ENCODE data around the gene SLC2A9. TPM values are rescaled to one million over a fixed set of nuclear protein-coding genes. Genes with fewer than 3 reads are reported as not detected.

Gene SLC2A9
- total RNA-seq, 1 donor from 2014 or later = 6.2 TPM

- H3K4me1 ChIP-seq = no peaks in the 10 kb centered on the region
- no peak overlapping the region for H3K27ac ChIP-seq
- H3K36me3 ChIP-seq = no peaks in the 10 kb centered on the region
- no peak overlapping the region for H3K4me3 ChIP-seq
- DNase-seq (ENCODE audit: low spot score in 2 of 2) = no peak
- no peaks in the 10 kb centered on the region for H3K9me3 ChIP-seq
- H3K27me3 ChIP-seq = no peaks in the 10 kb centered on the region
- intact Hi-C loops (cut with DNase I) = no loop called here
- TF ChIP-seq, protein P1, sequence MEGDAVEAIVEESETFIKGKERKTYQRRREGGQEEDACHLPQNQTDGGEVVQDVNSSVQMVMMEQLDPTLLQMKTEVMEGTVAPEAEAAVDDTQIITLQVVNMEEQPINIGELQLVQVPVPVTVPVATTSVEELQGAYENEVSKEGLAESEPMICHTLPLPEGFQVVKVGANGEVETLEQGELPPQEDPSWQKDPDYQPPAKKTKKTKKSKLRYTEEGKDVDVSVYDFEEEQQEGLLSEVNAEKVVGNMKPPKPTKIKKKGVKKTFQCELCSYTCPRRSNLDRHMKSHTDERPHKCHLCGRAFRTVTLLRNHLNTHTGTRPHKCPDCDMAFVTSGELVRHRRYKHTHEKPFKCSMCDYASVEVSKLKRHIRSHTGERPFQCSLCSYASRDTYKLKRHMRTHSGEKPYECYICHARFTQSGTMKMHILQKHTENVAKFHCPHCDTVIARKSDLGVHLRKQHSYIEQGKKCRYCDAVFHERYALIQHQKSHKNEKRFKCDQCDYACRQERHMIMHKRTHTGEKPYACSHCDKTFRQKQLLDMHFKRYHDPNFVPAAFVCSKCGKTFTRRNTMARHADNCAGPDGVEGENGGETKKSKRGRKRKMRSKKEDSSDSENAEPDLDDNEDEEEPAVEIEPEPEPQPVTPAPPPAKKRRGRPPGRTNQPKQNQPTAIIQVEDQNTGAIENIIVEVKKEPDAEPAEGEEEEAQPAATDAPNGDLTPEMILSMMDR (IDR thresholded peaks at IDR 0.05) = no peak
Measured at GRCh38 chr4:9825049-9825448, 196.2 kb downstream of the SLC2A9 start.

GRCh38 chr4:9820343-9820742, 201.0 kb downstream of the SLC2A9 start:
- no peak overlapping the region for H3K4me3 ChIP-seq
- TF ChIP-seq, protein P1 (IDR thresholded peaks at IDR 0.05) = no peak
- intact Hi-C loops (cut with DNase I) = no loop called here

DNA sequence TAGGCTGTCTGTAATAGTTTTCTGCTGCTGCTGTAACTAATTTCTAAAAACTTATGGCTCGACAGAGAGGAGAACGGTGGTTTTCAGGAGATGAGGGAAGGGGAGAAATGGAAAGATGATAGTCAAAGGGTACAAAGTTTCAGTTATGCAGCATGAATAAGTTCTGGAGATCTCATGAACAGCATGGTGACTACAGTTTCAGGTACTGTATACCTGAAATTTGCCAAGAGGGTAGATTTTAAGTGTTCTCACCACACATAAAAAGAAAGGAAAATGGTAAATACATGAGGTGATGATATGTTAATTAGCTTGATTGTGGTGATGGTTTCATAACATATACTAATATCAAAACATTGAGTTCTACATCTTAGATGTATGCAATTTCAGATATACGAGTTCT, 205.0 kb downstream of the SLC2A9 start:
- no peak overlapping the region for H3K4me3 ChIP-seq
- DNase-seq (ENCODE audit: low spot score in 2 of 2) = no peak
- intact Hi-C loops (cut with DNase I) = no loop called here
- TF ChIP-seq, protein P1 (IDR thresholded peaks at IDR 0.05) = no peak
- no peaks in the 10 kb centered on the region for H3K9me3 ChIP-seq
- no peaks in the 10 kb centered on the region for H3K27me3 ChIP-seq
- H3K36me3 ChIP-seq = no peaks in the 10 kb centered on the region
- H3K4me1 ChIP-seq = no peaks in the 10 kb centered on the region
- H3K27ac ChIP-seq = no peak overlapping the region

More at GRCh38 chr4:9820343-9820742, 201.0 kb downstream of the SLC2A9 start:
- Histone ChIP-seq H3K27me3 (no peaks in the 10 kb centered on the region), H3K27ac (no peak overlapping the region), H3K36me3 (no peaks in the 10 kb centered on the region), H3K4me1 (no peaks in the 10 kb centered on the region), H3K9me3 (no peaks in the 10 kb centered on the region)
- DNase-seq (ENCODE audit: low spot score in 2 of 2) = no peak

DNA sequence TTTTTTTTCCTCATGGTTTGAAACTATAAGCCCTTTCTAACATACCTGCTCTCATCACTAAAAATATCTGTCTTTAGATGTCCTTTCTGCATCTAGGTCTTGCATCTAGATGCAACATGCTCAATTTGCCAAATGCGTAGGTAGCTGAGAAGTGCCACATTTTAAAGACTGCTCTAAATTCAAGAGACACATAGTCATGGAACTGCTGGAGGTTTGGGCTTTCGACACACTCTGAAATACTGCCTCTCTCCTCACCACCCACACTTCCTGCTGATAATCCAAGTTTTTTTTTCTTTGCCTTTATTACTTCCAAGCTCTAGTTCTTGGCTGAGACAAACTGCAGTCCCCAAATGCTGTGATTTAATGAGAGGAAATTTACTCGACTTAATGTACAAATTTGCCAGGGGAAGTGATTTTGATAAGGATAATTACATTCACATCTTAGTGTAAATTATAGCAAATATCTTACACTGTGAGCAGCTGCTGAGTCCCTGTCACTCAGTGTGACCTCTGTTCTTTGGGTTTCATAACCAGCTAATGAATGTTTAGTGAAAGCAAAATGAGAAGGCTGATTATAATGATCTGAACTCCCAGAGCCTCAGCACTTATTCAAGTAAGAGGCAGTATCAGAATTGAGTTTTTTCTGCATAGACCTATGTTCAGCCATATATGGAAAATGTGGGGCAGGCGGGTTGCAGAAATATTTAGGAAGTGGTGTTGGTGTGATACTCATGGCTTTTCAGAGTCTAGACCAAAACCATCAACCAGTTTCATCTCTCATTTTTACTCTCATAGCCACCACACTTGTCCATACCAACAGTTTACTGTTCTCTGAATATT, 208.6 kb downstream of the SLC2A9 start:
- Histone ChIP-seq H3K4me1 (no peaks in the 10 kb centered on the region), H3K36me3 (no peaks in the 10 kb centered on the region), H3K27ac (no peak overlapping the region), H3K4me3 (no peak overlapping the region), H3K27me3 (no peaks in the 10 kb centered on the region), H3K9me3 (no peaks in the 10 kb centered on the region)
- no peak for DNase-seq (ENCODE audit: low spot score in 2 of 2)
- intact Hi-C loops (cut with DNase I) = no loop called here
- TF ChIP-seq, protein P1 (IDR thresholded peaks at IDR 0.05) = no peak

DNA sequence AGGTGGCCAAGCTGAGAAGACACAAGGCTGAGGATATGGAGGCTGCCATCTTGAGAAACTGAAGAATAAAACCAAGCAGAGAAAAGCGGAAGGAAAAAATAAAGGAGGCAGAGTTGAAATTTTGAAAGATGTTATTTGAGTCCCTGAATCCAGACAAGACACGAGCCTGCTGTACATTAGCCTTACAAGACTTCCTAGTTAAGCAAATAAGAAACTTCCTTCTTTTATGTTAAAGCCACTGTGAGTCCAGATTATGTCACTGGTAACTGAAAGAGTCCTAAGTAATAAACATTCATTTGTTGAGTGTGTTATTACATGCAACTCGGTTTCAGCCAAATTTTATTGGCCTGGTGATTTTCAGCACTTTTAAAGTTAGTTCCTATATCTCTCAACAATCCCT, 209.5 kb downstream of the SLC2A9 start:
- Histone ChIP-seq H3K36me3 (no peaks in the 10 kb centered on the region), H3K27ac (no peak overlapping the region), H3K4me3 (no peak overlapping the region), H3K4me1 (no peaks in the 10 kb centered on the region), H3K27me3 (no peaks in the 10 kb centered on the region), H3K9me3 (no peaks in the 10 kb centered on the region)
- intact Hi-C loops (cut with DNase I) = no loop called here
- no peak for DNase-seq (ENCODE audit: low spot score in 2 of 2)
- TF ChIP-seq, protein P1 (IDR thresholded peaks at IDR 0.05) = no peak
